Activated T-helper 9 cell treated with anti-CD3 and anti-CD28 coated beads, Interleukin-2, amount 50 U/mL, for 16 hours (primary cell): ENCODE measurements around the gene PTPRD.
"Not testable (repeated sequence)": the region's sequence is repeated elsewhere in the genome, so short reads cannot be mapped to it uniquely, and the experiment has no call there.

Experiments
- DNase-seq: peaks from one replicate; pipeline ENCODE4 v3.0.0-alpha.2; 2020; ENCODE audit warnings: low read depth

PTPRD gene

GRCh38 chr9:9492506-9492905, 1120.3 kb downstream of the PTPRD start:
- no peak for DNase-seq

- DNase-seq = no peak
These were observed 1123.6 kb downstream of the PTPRD start for GRCh38 chr9:9489183-9489582.

DNA sequence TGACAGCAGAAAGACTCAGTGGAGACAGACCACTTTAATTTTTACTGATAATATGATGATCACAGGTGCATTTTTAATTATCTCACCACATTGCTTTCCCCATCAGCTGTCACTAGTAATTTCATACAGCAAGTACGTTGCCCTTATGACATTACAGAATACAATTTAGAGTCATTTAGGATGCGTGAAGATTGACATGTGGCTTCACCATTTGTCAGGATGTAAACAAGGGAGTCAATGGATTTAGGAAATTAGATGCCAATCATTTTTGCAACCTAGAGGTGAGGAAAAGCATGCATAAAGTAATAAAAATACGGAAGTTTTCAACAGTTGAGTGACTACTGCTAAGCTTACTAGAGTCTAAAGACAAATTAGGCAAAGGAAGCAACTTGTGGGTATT, 1129.6 kb downstream of the PTPRD start:
- DNase-seq = no peak

DNA sequence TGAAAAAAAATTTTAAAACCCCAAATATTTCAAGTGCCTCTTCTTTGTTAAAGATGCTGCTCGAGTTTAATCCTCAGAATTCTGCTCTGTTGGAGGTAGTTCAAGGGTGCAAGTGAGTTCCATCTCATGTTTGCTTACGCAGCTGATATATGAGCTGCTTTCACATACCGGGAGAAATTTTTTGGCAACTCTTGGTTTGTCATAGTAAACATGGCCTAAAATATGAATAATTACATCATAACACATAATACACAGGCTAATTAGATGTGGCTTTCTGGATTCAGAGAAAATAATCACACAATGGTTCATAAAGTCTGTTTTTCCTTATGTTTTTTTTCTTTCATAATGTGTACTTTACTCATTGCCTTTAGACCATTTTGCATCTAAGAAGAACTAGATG, 1134.1 kb downstream of the PTPRD start:
- DNase-seq = no peak

DNA sequence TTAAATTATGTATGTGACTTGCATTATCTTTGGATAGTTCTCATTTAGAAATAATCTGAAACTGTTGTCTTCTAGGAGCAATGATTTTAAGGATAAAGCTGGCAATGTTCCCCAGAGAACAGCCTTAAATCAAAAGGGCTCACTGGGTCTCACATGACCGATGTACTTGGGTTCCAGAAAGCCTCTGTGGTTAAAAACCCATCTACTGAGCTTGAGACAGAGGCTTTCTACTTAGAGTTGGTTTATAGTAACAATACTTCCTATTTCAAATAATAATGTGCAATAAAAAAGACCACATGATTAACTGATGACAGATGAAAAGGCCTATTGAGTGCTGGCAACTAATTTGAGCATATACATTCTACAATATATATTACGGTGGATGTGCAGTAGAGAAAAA, 1143.5 kb downstream of the PTPRD start:
- DNase-seq = no peak

GRCh38 chr9:9441874-9442273, 1170.9 kb downstream of the PTPRD start:
- not testable (repeated sequence) for DNase-seq

DNA sequence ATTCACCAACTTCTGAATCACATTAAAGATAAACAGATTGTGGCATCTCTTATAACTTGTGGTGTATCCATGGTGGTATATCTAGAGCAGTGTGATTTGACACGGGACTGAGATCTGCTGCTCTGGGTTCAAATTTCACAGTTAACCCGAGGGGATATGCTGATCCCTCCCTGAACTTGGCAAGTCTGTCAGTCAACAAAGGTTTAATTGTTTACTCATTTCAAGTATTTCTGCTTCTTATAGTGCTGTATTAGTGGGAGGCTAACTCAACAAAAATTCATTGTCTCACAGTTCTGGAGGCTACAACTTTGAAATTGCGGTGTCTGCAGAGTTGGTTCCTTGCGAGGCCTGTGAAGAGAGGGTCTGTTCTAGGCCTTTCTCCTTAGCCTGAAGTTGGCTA, 1175.2 kb downstream of the PTPRD start:
- no peak for DNase-seq

DNA sequence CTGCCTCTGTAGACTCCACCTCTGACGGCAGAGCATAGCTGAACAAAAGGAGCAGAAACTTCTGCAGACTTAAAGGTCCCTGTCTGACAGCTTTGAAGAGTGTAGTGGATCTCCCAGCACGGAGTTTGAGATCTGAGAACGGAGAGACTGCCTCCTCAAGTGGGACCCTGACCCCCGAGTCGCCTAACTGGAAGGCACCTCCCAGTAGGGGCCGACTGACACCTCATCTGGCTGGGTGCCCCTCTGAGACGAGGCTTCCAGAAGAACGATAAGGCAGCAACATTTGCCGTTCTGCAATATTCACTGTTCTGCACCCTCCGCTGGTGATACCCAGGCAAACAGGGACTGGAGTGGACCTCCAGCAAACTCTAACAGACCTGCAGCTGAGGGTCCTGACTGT, 1186.3 kb downstream of the PTPRD start:
- not testable (repeated sequence) for DNase-seq

DNA sequence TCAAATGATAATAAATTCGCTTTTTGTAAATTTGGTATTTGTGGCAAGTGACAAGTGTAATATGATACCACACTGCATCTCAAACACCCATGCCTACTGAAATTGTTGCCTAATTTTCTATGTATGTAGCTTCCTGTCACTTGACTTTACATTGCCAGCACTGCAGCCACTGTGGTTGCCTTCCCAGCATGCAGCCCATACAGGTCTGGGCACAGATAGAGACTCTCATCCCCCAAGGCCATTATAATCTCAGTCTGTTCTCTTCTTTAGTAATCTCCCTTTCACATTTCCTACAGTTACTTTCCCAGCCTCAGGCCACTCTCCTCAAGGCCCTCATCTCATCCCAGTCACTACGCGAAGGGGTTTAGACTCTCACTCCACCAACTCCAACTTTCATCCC, 1200.6 kb downstream of the PTPRD start:
- DNase-seq = no peak

DNA sequence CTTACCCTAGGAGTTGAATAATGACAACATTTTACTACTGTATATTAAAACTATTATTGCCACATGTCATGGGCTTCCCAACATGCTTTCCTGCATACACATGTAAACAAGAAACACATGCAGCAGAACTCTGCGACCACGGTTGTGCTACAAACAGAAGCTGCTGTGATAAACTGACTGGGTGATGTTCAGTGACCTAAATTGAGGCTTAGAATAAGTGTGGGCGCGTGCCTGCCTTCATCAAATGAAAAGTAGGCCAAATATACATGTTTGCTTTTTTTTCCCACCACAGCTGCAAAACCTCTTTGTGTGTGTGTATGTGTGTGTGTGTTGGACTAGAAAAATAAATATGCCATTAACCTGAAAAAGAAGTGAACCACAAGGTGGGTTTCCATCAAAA, 1202.1 kb downstream of the PTPRD start:
- DNase-seq = no peak

DNA sequence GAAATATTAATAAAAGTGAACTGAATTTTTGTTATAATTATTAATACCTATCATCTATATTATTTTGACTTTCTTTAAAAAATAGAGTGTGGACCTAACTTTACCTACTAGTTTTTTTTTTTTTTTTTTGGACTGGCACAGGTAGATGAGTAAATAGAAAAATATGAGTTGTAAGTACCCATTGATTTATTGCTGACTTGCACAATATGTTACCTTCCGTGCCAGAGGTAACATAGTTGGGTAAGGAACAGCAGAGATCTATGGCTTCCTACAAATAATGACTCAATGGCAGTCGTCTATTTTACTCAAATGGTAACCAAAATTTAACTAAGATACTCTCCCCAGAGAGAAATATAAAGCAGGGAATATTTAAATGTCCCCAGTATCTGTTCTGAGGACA, 1212.8 kb downstream of the PTPRD start:
- no peak for DNase-seq

DNA sequence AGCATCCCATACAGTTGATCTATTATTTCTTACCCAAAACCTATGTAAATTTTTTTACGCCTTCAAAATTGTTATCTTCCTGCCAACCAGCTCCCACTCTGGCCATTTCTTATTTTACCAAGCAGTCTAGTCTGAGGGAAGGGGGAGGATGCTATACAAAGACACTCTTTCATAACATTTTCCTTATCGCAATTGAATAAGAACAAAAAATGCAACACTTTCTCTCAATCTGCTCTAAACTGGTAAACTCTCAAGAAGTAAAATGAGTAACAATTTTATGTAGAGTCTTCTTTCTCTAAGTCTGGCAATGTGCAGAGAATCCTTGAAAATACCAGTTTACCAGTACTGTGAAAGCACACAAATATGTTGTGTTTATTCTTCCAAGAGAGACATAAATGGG, 1216.3 kb downstream of the PTPRD start:
- no peak for DNase-seq

- no peak for DNase-seq
These were observed 1217.3 kb downstream of the PTPRD start for GRCh38 chr9:9395539-9395938.

GRCh38 chr9:9392755-9393154, 1220.0 kb downstream of the PTPRD start:
- DNase-seq = no peak

DNA sequence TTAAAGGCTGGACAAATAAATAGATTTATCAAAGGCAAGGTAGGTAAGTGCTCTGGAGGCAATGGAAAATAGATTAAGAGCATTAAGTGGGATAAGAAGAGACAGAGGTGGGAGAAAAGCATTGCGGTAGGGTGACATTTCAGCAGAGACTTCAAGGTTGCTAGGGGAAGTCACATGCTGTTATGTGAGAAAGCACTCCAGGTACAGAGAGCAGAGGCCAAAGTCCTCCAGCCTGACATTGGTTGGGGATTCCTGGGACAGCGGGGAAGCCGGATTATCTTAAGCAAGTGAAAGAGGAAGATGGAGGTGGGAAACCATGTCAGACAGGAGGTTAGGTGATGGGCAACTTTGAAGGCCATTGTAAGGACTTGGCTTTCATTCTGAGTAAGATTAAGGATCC, 1222.9 kb downstream of the PTPRD start:
- DNase-seq = no peak

DNA sequence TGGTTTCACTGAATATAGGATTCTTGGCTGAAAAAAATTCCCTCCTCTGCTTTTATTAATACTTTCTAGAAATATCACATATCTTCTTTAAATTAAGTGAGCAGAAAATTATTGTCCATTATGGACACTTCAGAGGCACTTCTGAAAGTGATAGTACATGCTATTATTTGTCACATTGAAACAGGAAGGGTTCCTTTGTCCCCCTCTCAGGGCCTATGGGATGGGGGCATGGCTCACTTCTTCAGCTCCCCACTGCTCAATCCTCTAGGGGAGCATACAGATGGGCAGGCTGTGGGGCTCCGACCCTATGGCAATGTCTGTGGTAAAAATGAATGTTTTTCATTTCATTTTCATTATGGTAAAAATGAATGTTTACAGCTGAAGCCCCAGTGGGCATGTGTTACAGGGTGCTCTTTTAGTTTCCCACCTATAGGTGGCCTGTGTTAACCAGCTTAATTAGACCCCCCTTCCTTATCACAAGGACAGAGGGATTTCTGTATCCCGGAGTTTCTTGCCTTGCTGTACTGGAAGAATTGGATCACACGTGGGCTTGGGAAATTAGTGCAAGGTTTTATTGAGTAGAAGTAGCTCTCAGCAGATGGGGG, 1225.2 kb downstream of the PTPRD start:
- no peak for DNase-seq

GRCh38 chr9:9362332-9362731, 1250.5 kb downstream of the PTPRD start:
- no peak for DNase-seq

DNA sequence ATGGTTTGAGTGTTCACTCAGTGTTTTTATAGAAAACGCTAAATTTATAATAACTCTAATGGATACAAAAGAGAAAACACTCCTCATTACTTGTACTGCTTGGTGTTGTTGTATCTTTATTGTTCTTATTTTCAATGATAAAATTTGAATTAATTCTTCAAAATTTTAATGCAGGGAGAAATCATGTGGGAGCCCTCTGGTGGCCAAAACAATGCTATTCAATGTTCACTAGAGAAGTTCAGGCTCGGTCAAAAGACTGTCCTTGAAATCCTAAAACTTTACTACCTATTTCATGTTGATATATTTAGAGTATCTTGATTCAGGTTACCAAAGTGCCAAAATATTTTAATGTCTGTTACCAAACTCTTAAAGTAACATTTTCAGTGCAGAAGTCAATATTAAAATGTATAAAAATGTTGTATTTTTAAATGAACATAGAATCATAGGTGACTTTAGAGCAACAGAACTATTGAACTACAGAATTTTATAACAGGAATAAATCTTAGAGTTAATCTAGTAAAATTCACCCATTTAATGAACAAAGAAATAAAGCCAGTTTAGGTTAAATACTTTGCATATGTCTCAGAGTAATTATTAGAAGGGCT, 1259.8 kb downstream of the PTPRD start:
- DNase-seq = no peak

DNA sequence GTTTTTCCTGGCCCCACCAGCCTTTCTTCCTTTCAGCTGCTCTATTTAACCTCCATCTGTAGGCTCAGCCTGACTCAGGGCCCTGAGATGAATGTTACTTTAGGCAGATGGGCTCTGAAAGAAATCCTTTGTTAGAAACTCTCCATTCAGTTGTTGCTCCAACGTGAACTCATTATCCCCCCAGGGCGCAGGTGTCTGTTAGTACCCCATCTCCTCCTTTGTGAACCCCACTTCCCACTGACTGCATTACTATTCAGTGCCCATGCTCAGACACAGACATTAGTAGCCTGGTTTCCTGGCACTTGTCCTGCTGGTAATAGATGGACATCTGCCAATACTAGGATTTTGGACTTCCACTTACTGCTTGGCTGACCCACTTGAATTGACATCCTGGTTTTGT, 1271.6 kb downstream of the PTPRD start:
- DNase-seq = no peak

DNA sequence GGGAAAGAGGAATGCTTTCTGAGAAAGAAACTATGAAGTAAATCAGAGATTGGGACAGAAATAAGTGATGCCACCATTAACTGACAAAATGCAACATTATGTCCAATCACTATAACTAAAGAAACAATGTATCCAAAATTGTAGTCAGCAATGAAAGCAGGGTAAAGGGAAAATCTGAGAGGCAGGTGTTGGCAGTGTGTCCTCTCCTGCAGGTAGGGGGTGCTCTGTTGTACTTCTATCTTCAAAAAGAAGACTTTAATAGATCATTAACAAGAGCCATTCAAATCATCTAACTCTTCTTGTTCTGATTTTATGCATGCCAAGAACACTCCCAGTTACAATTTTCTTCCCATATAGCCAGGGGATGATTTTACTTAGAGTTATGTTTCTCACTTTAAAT, 1275.7 kb downstream of the PTPRD start:
- DNase-seq = no peak

- DNase-seq = no peak
These were observed 1286.1 kb downstream of the PTPRD start for GRCh38 chr9:9326749-9327148.

DNA sequence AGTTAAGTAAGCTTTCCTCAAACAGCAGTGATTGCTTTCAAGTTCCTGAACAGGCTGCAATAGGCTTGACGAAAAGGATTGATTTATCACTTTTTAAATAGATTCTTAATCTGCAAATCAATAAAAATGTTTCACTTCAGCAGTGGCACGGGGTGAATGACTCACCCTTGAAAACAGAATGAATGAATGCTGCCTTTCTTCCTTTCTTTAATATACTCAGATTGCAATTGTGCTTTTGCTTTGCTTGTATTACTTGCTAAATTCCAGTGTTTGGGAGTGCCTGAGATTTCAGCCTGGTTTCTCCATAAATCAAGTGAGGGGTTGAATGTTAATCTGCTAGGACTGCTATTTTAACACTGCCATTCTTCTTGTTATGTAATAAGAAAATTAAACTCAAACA, 1293.8 kb downstream of the PTPRD start:
- no peak for DNase-seq

GRCh38 chr9:9310743-9311142, 1302.1 kb downstream of the PTPRD start:
- DNase-seq = not testable (repeated sequence)

GRCh38 chr9:9305600-9305999, 1307.2 kb downstream of the PTPRD start:
- no peak for DNase-seq
